Measurements from ENCODE around the gene STK11. TPM values are rescaled to one million over a fixed set of nuclear protein-coding genes. Genes with fewer than 3 reads are reported as not detected.

The STK11 gene
- polyA plus RNA-seq, 1 of the 3 experiments (the other 2 are of a cell fraction) = 55.5 TPM

DNA sequence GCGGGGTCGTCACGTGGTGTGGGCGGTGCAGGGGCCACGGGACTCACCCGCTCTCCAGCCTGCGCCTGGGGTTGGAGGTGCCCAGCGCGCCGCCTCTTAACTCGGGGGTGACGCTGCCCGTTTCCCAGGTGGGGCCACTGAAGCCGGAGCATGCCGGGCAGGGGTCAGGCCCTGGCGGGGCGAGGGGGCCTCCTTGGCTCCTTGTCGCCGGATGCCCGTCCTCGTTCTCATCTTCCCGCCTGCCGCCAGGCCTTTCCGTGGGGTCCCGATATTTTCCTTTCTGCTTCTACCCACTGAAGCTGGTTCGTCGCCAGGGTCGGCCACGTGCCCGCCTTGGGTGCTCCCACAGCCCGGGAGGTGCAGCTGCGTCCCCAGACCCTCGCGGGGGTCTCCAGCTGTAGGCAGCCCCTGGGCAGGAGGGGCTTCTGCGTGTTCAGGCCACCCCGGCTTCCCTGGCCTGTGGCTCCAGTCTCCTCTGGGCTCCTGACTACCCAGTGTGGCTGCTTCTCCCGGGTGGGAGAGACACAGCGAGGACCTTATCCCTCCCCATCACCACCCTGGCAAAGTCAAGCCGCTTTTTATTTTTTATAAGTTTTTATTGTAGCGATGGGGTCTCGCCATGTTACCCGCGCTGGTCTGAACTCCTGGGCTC lies 70.5 kb downstream of the STK11 start:
- ChIA-PET CTCF (interaction anchor here (0.9 to 5.8 kb wide), 5 partner anchors 32 to 107 kb away, joined by 3 to 62 read pairs (median 3); no protein-coding TSS in a partner anchor), POLR2A (no interaction called here)
- Histone ChIP-seq H3K9ac (peak overlapping the region; percentile 83), H3K4me3 (ENCODE audit: low read depth in 2 of 2, low read length in 1 of 2) (peak overlapping the region; percentile 72 to 76), H2AFZ (ENCODE audit: low read depth) (no peak overlapping the region), H3F3A (replicated peaks; ENCODE audit: insufficient read depth) (peaks cover 55% of the 10 kb centered on the region), H3K36me3 (replicated peaks in 1 of 2; ENCODE audit: control insufficient read depth in 1 of 2, insufficient read depth in 2 of 2, low read length in 1 of 2) (peaks cover 45 to 57% of the 10 kb centered on the region in 2 experiments), H4K20me1 (ENCODE audit: insufficient read depth) (peaks cover 42% of the 10 kb centered on the region), H3K79me2 (ENCODE audit: insufficient read depth) (peaks cover 54% of the 10 kb centered on the region), H3K4me2 (peak overlapping the region; percentile 100), H3K9me3 (no peaks in the 10 kb centered on the region), H3K9me2 (no peaks in the 10 kb centered on the region), H3K27me3 (ENCODE audit: insufficient read depth) (no peaks in the 10 kb centered on the region), H3K4me1 (ENCODE audit: control insufficient read depth in 1 of 2, insufficient read depth in 2 of 2, low read depth in 1 of 2, low read length in 1 of 2) (peaks cover 21 to 36% of the 10 kb centered on the region in 2 experiments; a peak in 1 of 4 replicates), H3K27ac (ENCODE audit: low read depth in 2 of 2, low read length in 1 of 2) (peak overlapping the region; percentile 83 to 92)
- no peak for TF ChIP-seq YY1 (IDR thresholded peaks at IDR 0.05; ENCODE audit: low read depth)
- TF ChIP-seq MAX (IDR thresholded peaks at IDR 0.05; ENCODE audit: low read depth) = peak; percentile 54; the same call in 1 of the 2 replicates
- DNase-seq = no peak
- whole genome bisulfite sequencing (ENCODE audit: low lambda C conversion rate) = 13% methylated on average over 26 of the region's 43 CpGs

DNA sequence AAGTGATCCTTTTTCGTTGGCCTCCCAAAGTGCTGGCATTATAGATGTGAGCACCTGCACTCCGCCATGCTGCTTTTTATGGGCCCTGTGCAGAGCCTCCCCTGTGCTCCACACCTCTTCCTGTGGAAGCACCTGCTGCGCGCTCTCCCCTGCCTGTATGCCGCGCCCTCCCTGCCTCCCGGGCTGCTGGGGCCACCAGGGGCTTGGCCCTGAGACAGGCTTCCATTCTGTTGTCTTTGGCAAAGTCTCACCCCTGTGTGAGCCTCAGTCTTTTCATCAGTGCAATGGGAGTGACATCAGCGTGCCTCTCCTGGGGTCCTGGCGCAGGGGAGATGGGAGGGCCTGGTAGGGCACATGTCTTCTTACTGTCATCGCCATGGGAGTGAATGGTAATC lies 71.0 kb downstream of the STK11 start:
- H3K4me1 ChIP-seq (ENCODE audit: control insufficient read depth in 1 of 2, insufficient read depth in 2 of 2, low read depth in 1 of 2, low read length in 1 of 2) = peaks cover 17 to 30% of the 10 kb centered on the region in 2 experiments; a peak in 1 of 4 replicates
- DNase-seq = no peak
- no peak overlapping the region for H2AFZ ChIP-seq (ENCODE audit: low read depth)
- peaks cover 50% of the 10 kb centered on the region for H3F3A ChIP-seq (replicated peaks; ENCODE audit: insufficient read depth)
- ChIA-PET CTCF (interaction anchor here (0.9 to 3.4 kb wide), 4 partner anchors 36 to 107 kb away, joined by 3 to 18 read pairs (median 3); partner anchors contain the start of gene NDUFS7), POLR2A (no interaction called here)
- peaks cover 40 to 52% of the 10 kb centered on the region in 2 experiments for H3K36me3 ChIP-seq (replicated peaks in 1 of 2; ENCODE audit: control insufficient read depth in 1 of 2, insufficient read depth in 2 of 2, low read length in 1 of 2)
- no peaks in the 10 kb centered on the region for H3K9me3 ChIP-seq
- WGBS (ENCODE audit: low lambda C conversion rate) = 83% methylated on average over 10 of the region's 10 CpGs
- H3K27ac ChIP-seq (ENCODE audit: low read depth in 2 of 2, low read length in 1 of 2) = peak overlapping the region in 1 of 2 experiments; percentile 92; a peak in 1 of 4 replicates
- peaks cover 37% of the 10 kb centered on the region for H4K20me1 ChIP-seq (ENCODE audit: insufficient read depth)
- TF ChIP-seq EZH2phosphoT487 (IDR thresholded peaks at IDR 0.05; ENCODE audit: borderline replicate concordance, low read depth) (no peak), EP300 (IDR thresholded peaks at IDR 0.05; ENCODE audit: borderline replicate concordance in 1 of 2, low read depth in 1 of 2, low read length in 1 of 2) (no peak), SIN3A (IDR thresholded peaks at IDR 0.05; ENCODE audit: borderline replicate concordance, low read depth, low read length) (no peak), MAX (IDR thresholded peaks at IDR 0.05; ENCODE audit: low read depth) (no peak)
- H3K9me2 ChIP-seq = no peaks in the 10 kb centered on the region
- peak overlapping the region; percentile 83 for H3K9ac ChIP-seq
- peak overlapping the region; percentile 72 to 76 for H3K4me3 ChIP-seq (ENCODE audit: low read depth in 2 of 2, low read length in 1 of 2)
- peaks cover 48% of the 10 kb centered on the region for H3K79me2 ChIP-seq (ENCODE audit: insufficient read depth)
- no peaks in the 10 kb centered on the region for H3K27me3 ChIP-seq (ENCODE audit: insufficient read depth)
- peak overlapping the region; percentile 100 for H3K4me2 ChIP-seq

DNA sequence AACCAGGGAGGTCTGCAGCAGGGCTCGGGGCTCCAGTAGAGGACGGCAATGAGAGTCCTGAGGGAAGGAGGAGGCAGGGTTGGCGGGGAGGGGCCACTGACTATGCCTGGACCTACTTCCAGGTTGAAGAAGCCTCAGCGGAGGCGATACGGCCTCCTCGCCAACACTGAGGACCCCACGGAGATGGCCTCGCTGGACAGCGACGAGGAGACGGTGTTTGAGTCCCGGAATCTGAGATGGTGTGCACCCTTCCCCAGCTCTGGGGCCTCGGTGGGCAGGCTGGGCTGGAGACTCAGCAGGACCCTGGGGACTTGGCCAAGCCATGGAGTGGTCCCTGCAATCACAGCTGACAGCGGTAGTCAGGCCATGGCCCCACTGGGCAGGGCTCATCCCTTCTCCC lies 71.5 kb downstream of the STK11 start:
- POLR2A ChIA-PET = interaction anchor here (0.7 to 1.5 kb wide), 3 partner anchors 33 to 194 kb away, joined by 3 to 5 read pairs (median 3); no protein-coding TSS in a partner anchor
- peak overlapping the region; percentile 100 for H3K4me2 ChIP-seq
- TF ChIP-seq USF1 (IDR thresholded peaks at IDR 0.05; ENCODE audit: borderline replicate concordance, low read depth) (no peak), MEF2A (IDR thresholded peaks at IDR 0.05; ENCODE audit: borderline replicate concordance, low read depth) (no peak), EP300 (IDR thresholded peaks at IDR 0.05; ENCODE audit: borderline replicate concordance in 1 of 2, low read depth in 1 of 2, low read length in 1 of 2) (no peak), TCF12 (IDR thresholded peaks at IDR 0.05) (no peak), EZH2phosphoT487 (IDR thresholded peaks at IDR 0.05; ENCODE audit: borderline replicate concordance, low read depth) (no peak), SIN3A (IDR thresholded peaks at IDR 0.05; ENCODE audit: borderline replicate concordance, low read depth, low read length) (no peak), RXRA (IDR thresholded peaks at IDR 0.05; ENCODE audit: borderline replicate concordance, low read depth) (no peak), TEAD4 (IDR thresholded peaks at IDR 0.05; ENCODE audit: borderline replicate concordance, insufficient read depth) (no peak), PBX3 (IDR thresholded peaks at IDR 0.05) (no peak)
- TF ChIP-seq, protein P1, sequence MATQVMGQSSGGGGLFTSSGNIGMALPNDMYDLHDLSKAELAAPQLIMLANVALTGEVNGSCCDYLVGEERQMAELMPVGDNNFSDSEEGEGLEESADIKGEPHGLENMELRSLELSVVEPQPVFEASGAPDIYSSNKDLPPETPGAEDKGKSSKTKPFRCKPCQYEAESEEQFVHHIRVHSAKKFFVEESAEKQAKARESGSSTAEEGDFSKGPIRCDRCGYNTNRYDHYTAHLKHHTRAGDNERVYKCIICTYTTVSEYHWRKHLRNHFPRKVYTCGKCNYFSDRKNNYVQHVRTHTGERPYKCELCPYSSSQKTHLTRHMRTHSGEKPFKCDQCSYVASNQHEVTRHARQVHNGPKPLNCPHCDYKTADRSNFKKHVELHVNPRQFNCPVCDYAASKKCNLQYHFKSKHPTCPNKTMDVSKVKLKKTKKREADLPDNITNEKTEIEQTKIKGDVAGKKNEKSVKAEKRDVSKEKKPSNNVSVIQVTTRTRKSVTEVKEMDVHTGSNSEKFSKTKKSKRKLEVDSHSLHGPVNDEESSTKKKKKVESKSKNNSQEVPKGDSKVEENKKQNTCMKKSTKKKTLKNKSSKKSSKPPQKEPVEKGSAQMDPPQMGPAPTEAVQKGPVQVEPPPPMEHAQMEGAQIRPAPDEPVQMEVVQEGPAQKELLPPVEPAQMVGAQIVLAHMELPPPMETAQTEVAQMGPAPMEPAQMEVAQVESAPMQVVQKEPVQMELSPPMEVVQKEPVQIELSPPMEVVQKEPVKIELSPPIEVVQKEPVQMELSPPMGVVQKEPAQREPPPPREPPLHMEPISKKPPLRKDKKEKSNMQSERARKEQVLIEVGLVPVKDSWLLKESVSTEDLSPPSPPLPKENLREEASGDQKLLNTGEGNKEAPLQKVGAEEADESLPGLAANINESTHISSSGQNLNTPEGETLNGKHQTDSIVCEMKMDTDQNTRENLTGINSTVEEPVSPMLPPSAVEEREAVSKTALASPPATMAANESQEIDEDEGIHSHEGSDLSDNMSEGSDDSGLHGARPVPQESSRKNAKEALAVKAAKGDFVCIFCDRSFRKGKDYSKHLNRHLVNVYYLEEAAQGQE (IDR thresholded peaks at IDR 0.05; ENCODE audit: low read depth, low read length) = no peak

More for the DNA sequence above, 71.5 kb downstream of the STK11 start:
- no peak overlapping the region for H2AFZ ChIP-seq (ENCODE audit: low read depth)
- H3F3A ChIP-seq (replicated peaks; ENCODE audit: insufficient read depth) = peaks cover 46% of the 10 kb centered on the region
- no peak overlapping the region for H3K27ac ChIP-seq (ENCODE audit: low read depth in 2 of 2, low read length in 1 of 2)
- no peaks in the 10 kb centered on the region for H3K9me3 ChIP-seq
- 93% methylated on average over 5 of the region's 15 CpGs for WGBS (ENCODE audit: low lambda C conversion rate)
- H3K27me3 ChIP-seq (ENCODE audit: insufficient read depth) = no peaks in the 10 kb centered on the region
- H3K4me3 ChIP-seq (ENCODE audit: low read depth in 2 of 2, low read length in 1 of 2) = no peak overlapping the region
- CTCF ChIA-PET = interaction anchor here (0.7 to 3.4 kb wide), 6 partner anchors 11 to 125 kb away, joined by 3 to 18 read pairs (median 3); partner anchors contain the start of gene NDUFS7
- H3K9ac ChIP-seq = no peak overlapping the region
- peaks cover 33% of the 10 kb centered on the region for H4K20me1 ChIP-seq (ENCODE audit: insufficient read depth)
- H3K4me1 ChIP-seq (ENCODE audit: control insufficient read depth in 1 of 2, insufficient read depth in 2 of 2, low read depth in 1 of 2, low read length in 1 of 2) = peaks cover 14 to 26% of the 10 kb centered on the region in 2 experiments; a peak in 1 of 4 replicates
- H3K79me2 ChIP-seq (ENCODE audit: insufficient read depth) = peaks cover 44% of the 10 kb centered on the region
- H3K36me3 ChIP-seq (replicated peaks in 1 of 2; ENCODE audit: control insufficient read depth in 1 of 2, insufficient read depth in 2 of 2, low read length in 1 of 2) = peaks cover 35 to 47% of the 10 kb centered on the region in 2 experiments
- H3K9me2 ChIP-seq = no peaks in the 10 kb centered on the region
- DNase-seq = no peak

All from SK-N-SH (cell line).